ENCODE data around the gene MYO1D. TPM values are rescaled to one million over a fixed set of nuclear protein-coding genes. Genes with fewer than 3 reads are reported as not detected.

MYO1D gene
- total and polyA plus RNA-seq, 2 donors (not counting 1 experiment from before 2014, with no cell fraction given), result 5.4 to 26.7 TPM

DNA sequence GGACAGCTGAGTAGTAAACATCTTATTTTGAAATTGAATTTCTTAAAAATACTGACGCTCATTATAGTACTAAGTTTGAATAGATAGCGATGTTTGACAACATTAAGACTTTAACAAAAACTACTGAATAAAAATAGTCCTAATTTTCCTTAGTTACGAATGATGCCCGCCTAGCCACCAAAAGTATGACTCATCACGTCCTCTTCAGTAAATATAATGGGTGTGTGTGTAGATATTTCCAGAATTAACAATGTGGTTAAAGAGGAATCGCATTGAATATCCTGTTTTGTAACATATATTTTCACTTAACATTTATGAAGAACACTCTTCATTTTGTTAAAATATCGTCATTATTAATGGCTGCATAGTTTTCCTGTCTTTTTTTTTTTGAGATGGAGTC, 187.6 kb downstream of the MYO1D start:
- Histone ChIP-seq H4K20me1 (ENCODE audit: control insufficient read depth, insufficient read depth, low read length, poor library complexity, severe bottlenecking) (no peaks in the 10 kb centered on the region), H3K36me3 (replicated peaks in 1 of 2; ENCODE audit: control extremely low read depth in 1 of 2, control insufficient read depth in 1 of 2, extremely low read depth in 1 of 2, insufficient read depth in 2 of 2, low read length in 1 of 2) (no peaks in the 10 kb centered on the region), H2AFZ (ENCODE audit: insufficient read depth, low read depth, low read length, poor library complexity, severe bottlenecking) (no peak overlapping the region), H3K27ac (ENCODE audit: low read length in 2 of 2) (no peak overlapping the region), H3K9ac (ENCODE audit: low read length) (no peak overlapping the region), H3K4me3 (ENCODE audit: control extremely low read depth in 1 of 5, extremely low read depth in 1 of 5, insufficient read depth in 1 of 5, low read depth in 2 of 5, low read length in 4 of 5) (no peak overlapping the region), H3K79me2 (ENCODE audit: control insufficient read depth, insufficient read depth, low read length) (no peaks in the 10 kb centered on the region), H3K4me2 (replicated peaks; ENCODE audit: low read depth, low read length, poor library complexity, severe bottlenecking) (no peak overlapping the region), H3K9me3 (ENCODE audit: control extremely low read depth in 1 of 3, control insufficient read depth in 2 of 3, insufficient read depth in 1 of 3, low read length in 2 of 3) (peaks cover 0 to 2% (median 0%) of the 10 kb centered on the region in 3 donors), H3K27me3 (replicated peaks in 1 of 4; ENCODE audit: control extremely low read depth in 1 of 4, control insufficient read depth in 3 of 4, insufficient read depth in 4 of 4, low read length in 3 of 4) (no peaks in the 10 kb centered on the region), H3K4me1 (ENCODE audit: control insufficient read depth in 2 of 2, insufficient read depth in 2 of 2, low read length in 2 of 2) (no peaks in the 10 kb centered on the region)
- Mint-ChIP-seq H3K27me3 (no peaks in the 10 kb centered on the region), H3K27ac (no peak overlapping the region), H3K4me3 (no peak overlapping the region), H3K4me1 (peaks cover 7% of the 10 kb centered on the region), H3K9me3 (ENCODE audit: insufficient read depth) (no peaks in the 10 kb centered on the region)
- TF ChIP-seq, protein P1, sequence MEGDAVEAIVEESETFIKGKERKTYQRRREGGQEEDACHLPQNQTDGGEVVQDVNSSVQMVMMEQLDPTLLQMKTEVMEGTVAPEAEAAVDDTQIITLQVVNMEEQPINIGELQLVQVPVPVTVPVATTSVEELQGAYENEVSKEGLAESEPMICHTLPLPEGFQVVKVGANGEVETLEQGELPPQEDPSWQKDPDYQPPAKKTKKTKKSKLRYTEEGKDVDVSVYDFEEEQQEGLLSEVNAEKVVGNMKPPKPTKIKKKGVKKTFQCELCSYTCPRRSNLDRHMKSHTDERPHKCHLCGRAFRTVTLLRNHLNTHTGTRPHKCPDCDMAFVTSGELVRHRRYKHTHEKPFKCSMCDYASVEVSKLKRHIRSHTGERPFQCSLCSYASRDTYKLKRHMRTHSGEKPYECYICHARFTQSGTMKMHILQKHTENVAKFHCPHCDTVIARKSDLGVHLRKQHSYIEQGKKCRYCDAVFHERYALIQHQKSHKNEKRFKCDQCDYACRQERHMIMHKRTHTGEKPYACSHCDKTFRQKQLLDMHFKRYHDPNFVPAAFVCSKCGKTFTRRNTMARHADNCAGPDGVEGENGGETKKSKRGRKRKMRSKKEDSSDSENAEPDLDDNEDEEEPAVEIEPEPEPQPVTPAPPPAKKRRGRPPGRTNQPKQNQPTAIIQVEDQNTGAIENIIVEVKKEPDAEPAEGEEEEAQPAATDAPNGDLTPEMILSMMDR (IDR thresholded peaks at IDR 0.05), result no peak
- no peak for TF ChIP-seq EZH2 (IDR thresholded peaks at IDR 0.05; ENCODE audit: borderline replicate concordance, insufficient read depth, low read depth, low read length, poor library complexity, severe bottlenecking)
- 100% methylated on average over 1 of the region's 7 CpGs for WGBS (ENCODE audit: insufficient coverage)
- ChIA-PET POLR2A (no interaction called here), CTCF (no interaction called here)
- DNase-seq (no peak), ATAC-seq (ENCODE audit: low read depth) (no peak)
- intact Hi-C loops (cut with micrococcal nuclease), result no loop called here

DNA sequence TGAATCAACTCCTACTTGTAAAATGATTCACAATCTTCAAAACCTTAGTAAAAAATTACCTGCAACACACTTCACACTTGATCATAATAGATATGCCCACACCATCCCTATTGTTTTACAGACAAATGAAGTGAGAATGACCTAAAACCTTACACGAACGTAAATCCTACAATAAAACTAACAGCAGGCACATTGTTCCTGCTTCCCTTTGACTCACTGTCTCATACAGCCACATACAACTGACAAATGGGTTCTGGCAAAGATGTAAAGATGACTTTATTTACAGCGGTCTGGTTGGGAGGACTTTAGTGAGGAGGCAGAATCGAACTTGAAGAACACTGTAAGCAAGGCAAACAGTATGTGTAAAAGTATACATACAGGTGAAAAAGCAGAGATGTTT, 188.7 kb downstream of the MYO1D start:
- H3K9me3 Mint-ChIP-seq (ENCODE audit: insufficient read depth), result no peaks in the 10 kb centered on the region
- 90% methylated on average over 2 of the region's 4 CpGs for WGBS (ENCODE audit: insufficient coverage)
- Histone ChIP-seq H4K20me1 (ENCODE audit: control insufficient read depth, insufficient read depth, low read length, poor library complexity, severe bottlenecking) (no peaks in the 10 kb centered on the region), H3K4me3 (ENCODE audit: control extremely low read depth in 1 of 5, extremely low read depth in 1 of 5, insufficient read depth in 1 of 5, low read depth in 2 of 5, low read length in 4 of 5) (no peak overlapping the region), H3K27ac (ENCODE audit: low read length in 2 of 2) (no peak overlapping the region), H3K4me2 (replicated peaks; ENCODE audit: low read depth, low read length, poor library complexity, severe bottlenecking) (no peak overlapping the region), H3K36me3 (replicated peaks in 1 of 2; ENCODE audit: control extremely low read depth in 1 of 2, control insufficient read depth in 1 of 2, extremely low read depth in 1 of 2, insufficient read depth in 2 of 2, low read length in 1 of 2) (no peaks in the 10 kb centered on the region), H3K9me3 (ENCODE audit: control extremely low read depth in 1 of 3, control insufficient read depth in 2 of 3, insufficient read depth in 1 of 3, low read length in 2 of 3) (peaks cover 0 to 2% (median 0%) of the 10 kb centered on the region in 3 donors), H3K79me2 (ENCODE audit: control insufficient read depth, insufficient read depth, low read length) (no peaks in the 10 kb centered on the region), H3K9ac (ENCODE audit: low read length) (no peak overlapping the region), H3K4me1 (ENCODE audit: control insufficient read depth in 2 of 2, insufficient read depth in 2 of 2, low read length in 2 of 2) (no peaks in the 10 kb centered on the region), H2AFZ (ENCODE audit: insufficient read depth, low read depth, low read length, poor library complexity, severe bottlenecking) (no peak overlapping the region), H3K27me3 (replicated peaks in 1 of 4; ENCODE audit: control extremely low read depth in 1 of 4, control insufficient read depth in 3 of 4, insufficient read depth in 4 of 4, low read length in 3 of 4) (no peaks in the 10 kb centered on the region)
- intact Hi-C loops (cut with micrococcal nuclease), result no loop called here
- POLR2A ChIA-PET, result no interaction called here
- ATAC-seq (ENCODE audit: low read depth) (no peak), DNase-seq (no peak)
- TF ChIP-seq, protein P1 (IDR thresholded peaks at IDR 0.05), result no peak
- no peak for TF ChIP-seq EZH2 (IDR thresholded peaks at IDR 0.05; ENCODE audit: borderline replicate concordance, insufficient read depth, low read depth, low read length, poor library complexity, severe bottlenecking)
- no peak overlapping the region for H3K27ac Mint-ChIP-seq
- CTCF ChIA-PET, result interaction anchor here (0.6 kb wide), 1 partner anchor 12 kb away, joined by 3 read pairs; no protein-coding TSS in a partner anchor
- no peaks in the 10 kb centered on the region for H3K27me3 Mint-ChIP-seq
- H3K4me3 Mint-ChIP-seq, result no peak overlapping the region
- peaks cover 7% of the 10 kb centered on the region for H3K4me1 Mint-ChIP-seq
